Endothelial cell of umbilical vein (primary cell): ENCODE data around the gene KDM4B. TPM values are rescaled to one million over a fixed set of nuclear protein-coding genes. Genes with fewer than 3 reads are reported as not detected.

Experiments
- BruUV-seq: library from RNA; stranded (reverse); fragments of 400-500 nt; replicated peaks from 2 replicates; lab custom pipeline; 2021; lab: Mats Ljungman, UMichigan
- CTCF ChIA-PET: fragments of 300-600, 350-600 bp; sonication (Branson Sonifier 250); formaldehyde crosslinking; loops from one replicate; lab custom pipeline; 2021; ENCODE audit warnings: antibody characterized with exemption, inconsistent platforms; lab: Charles Lee
- POLR2A ChIA-PET: fragments of 300-600, 350-600 bp; sonication (Branson Sonifier 250); formaldehyde crosslinking; loops from one replicate; lab custom pipeline; 2021; ENCODE audit warnings: antibody characterized with exemption, inconsistent platforms; lab: Charles Lee
- DNase-seq: peaks from one replicate; pipeline ENCODE4 v3.0.0-alpha.2; 2011; ENCODE audit warnings: low read depth, low spot score
- FAIRE-seq: peaks from 2 replicates; lab custom pipeline; 2011; peaks lifted over from hg19 to GRCh38; lab: Jason Lieb, UNC
- H2AFZ ChIP-seq: 2 replicates; pipeline ENCODE4 v1.6.0; 2012; ENCODE audit warnings: low read depth, low read length, control low read depth, inconsistent platforms
- H3K27ac ChIP-seq: 2 replicates; pipeline ENCODE4 v1.5.1; 2011; ENCODE audit warnings: low read depth, mild to moderate bottlenecking, control low read depth, low read length, moderate library complexity; ENCODE audit not compliant: insufficient read depth
- H3K27me3 ChIP-seq, 2 experiments: 2 replicates each; pipeline versions ENCODE4 v1.6.0 to v1.6.1; 2011; ENCODE audit warnings: low read length in 2 of 2, mixed read lengths in 1 of 2; ENCODE audit not compliant: control insufficient read depth in 2 of 2, insufficient read depth in 2 of 2
- H3K36me3 ChIP-seq, 2 experiments: 2 replicates in 1 of 2; 3 replicates in 1 of 2; pipeline ENCODE4 v1.5.1; 2011; ENCODE audit warnings: low read length in 2 of 2, mild to moderate bottlenecking in 1 of 2, moderate library complexity in 1 of 2; ENCODE audit not compliant: control insufficient read depth in 2 of 2, insufficient read depth in 2 of 2; ENCODE audit errors: extremely low read depth in 1 of 2
- H3K4me1 ChIP-seq: 3 replicates; pipeline ENCODE4 v1.5.1; 2011; ENCODE audit warnings: mild to moderate bottlenecking, low read length; ENCODE audit not compliant: control insufficient read depth, insufficient read depth; ENCODE audit errors: extremely low read depth
- H3K4me2 ChIP-seq: 2 replicates; pipeline ENCODE4 v1.6.1; 2011; ENCODE audit warnings: low read length, control low read depth, mixed read lengths; ENCODE audit not compliant: insufficient read depth
- H3K4me3 ChIP-seq, 3 experiments: fragments of 200-600 bp in 1 of 3; sonication (generic), shearing (Covaris generic) in 1 of 3; replicated peaks in 1 of 3; 2 replicates each; pipeline ENCODE4 v1.5.1; 2011 to 2016; ENCODE audit warnings: control low read depth in 3 of 3, low read length in 3 of 3, mild to moderate bottlenecking in 2 of 3, inconsistent platforms in 1 of 3, low read depth in 1 of 3, moderate library complexity in 1 of 3; ENCODE audit not compliant: insufficient read depth in 1 of 3
- H3K79me2 ChIP-seq: 2 replicates; pipeline ENCODE4 v1.6.0; 2012; ENCODE audit warnings: low read length, inconsistent platforms; ENCODE audit not compliant: control insufficient read depth, insufficient read depth
- H3K9ac ChIP-seq: replicated peaks from 2 replicates; pipeline ENCODE3; 2011; ENCODE audit warnings: low read length, control low read depth; ENCODE audit not compliant: insufficient read depth; ENCODE audit errors: extremely low read depth
- H3K9me1 ChIP-seq: replicated peaks from 3 replicates; pipeline ENCODE4 v1.6.0; 2011; ENCODE audit warnings: mild to moderate bottlenecking, low read length; ENCODE audit not compliant: control insufficient read depth, insufficient read depth; ENCODE audit errors: extremely low read depth
- H3K9me3 ChIP-seq: replicated peaks from 2 replicates; pipeline ENCODE4 v1.5.1; 2012; ENCODE audit warnings: low read length, inconsistent platforms; ENCODE audit not compliant: control insufficient read depth, insufficient read depth
- H4K20me1 ChIP-seq: replicated peaks from 2 replicates; pipeline ENCODE3; 2011; ENCODE audit warnings: mild to moderate bottlenecking, low read length; ENCODE audit not compliant: control insufficient read depth, insufficient read depth; ENCODE audit errors: extremely low read depth
- EZH2 ChIP-seq: IDR thresholded peaks from 2 replicates; pipeline ENCODE4 v1.6.1; 2012; ENCODE audit warnings: borderline replicate concordance, low read depth, mild to moderate bottlenecking, moderate library complexity, low read length, inconsistent platforms; ENCODE audit not compliant: severe bottlenecking
- FOS ChIP-seq: IDR thresholded peaks from 2 replicates; pipeline ENCODE4 v1.6.1; 2011; ENCODE audit warnings: mild to moderate bottlenecking, low read length, moderate library complexity, borderline replicate concordance; ENCODE audit not compliant: insufficient read depth
- GATA2 ChIP-seq: IDR thresholded peaks from 2 replicates; pipeline ENCODE4 v1.7.0; 2011; ENCODE audit warnings: low read depth, mild to moderate bottlenecking, moderate library complexity, mixed read lengths, low read length; ENCODE audit not compliant: insufficient read length, insufficient read depth
- JUN ChIP-seq: IDR thresholded peaks from 2 replicates; pipeline ENCODE4 v1.6.1; 2011; ENCODE audit warnings: borderline replicate concordance, low read depth; ENCODE audit not compliant: insufficient read length, insufficient read depth
- MYC ChIP-seq: IDR thresholded peaks from one replicate; pipeline ENCODE4 v1.6.1; 2011; ENCODE audit warnings: mild to moderate bottlenecking, low read depth, low read length
- POLR2A ChIP-seq: IDR thresholded peaks from 2 replicates; pipeline ENCODE4 v1.6.1; 2012; ENCODE audit warnings: low read depth, mild to moderate bottlenecking, control low read depth, low read length
- POLR2AphosphoS5 ChIP-seq: IDR thresholded peaks from 2 replicates; pipeline ENCODE4 v1.6.1; 2012; ENCODE audit warnings: low read depth, mild to moderate bottlenecking, control low read depth, low read length, moderate library complexity; ENCODE audit not compliant: insufficient read depth
- dilution Hi-C: fragments of 300-500 bp; cut with MboI; formaldehyde crosslinking; loops from one replicate; pipeline ENCODE4 v1.15.0; 2019; ENCODE audit warnings: low sequenced_read_pairs; ENCODE audit not compliant: extremely low pct_ligation_motif_present
- intact Hi-C: fragments of 100-400 bp; cut with micrococcal nuclease; formaldehyde crosslinking; loops from one replicate; pipeline ENCODE4 v1.10.0; 2022
- polyA plus RNA-seq, 4 experiments: library from polyadenylated mRNA; depleted of rRNA in 3 of 4; stranded (reverse) in 3 of 4; unstranded in 1 of 4; fragments of >200 nt; gene quantifications; 2 replicates each; pipeline versions ENCODE4 v1.2.1 to v1.2.3, GENCODE V29; 2011 to 2012; ENCODE audit warnings: missing spikeins in 1 of 4
- total RNA-seq: library from RNA; stranded (reverse); gene quantifications from 2 replicates; pipeline ENCODE4 v1.2.3, GENCODE V29; 2021
- TF ChIP-seq, protein P1 (sequence below), 2 donors: IDR thresholded peaks; 1 replicate in 1 of 2; 2 replicates in 1 of 2; pipeline ENCODE4 v1.5.1; 2011; ENCODE audit warnings: low read length in 2 of 2, mild to moderate bottlenecking in 2 of 2, moderate library complexity in 2 of 2, control low read depth in 1 of 2, inconsistent platforms in 1 of 2, low read depth in 1 of 2; ENCODE audit not compliant: insufficient read depth in 1 of 2; ENCODE audit errors: extremely low read depth in 1 of 2
- TF ChIP-seq, protein P2 (sequence below): IDR thresholded peaks from 2 replicates; pipeline ENCODE4 v1.6.1; 2011; ENCODE audit not compliant: insufficient read depth, insufficient read length

KDM4B gene
- total and polyA plus RNA-seq, 2 donors (not counting 3 experiments of a cell fraction or from before 2014, with no cell fraction given) = 12.4 to 37.2 TPM

DNA sequence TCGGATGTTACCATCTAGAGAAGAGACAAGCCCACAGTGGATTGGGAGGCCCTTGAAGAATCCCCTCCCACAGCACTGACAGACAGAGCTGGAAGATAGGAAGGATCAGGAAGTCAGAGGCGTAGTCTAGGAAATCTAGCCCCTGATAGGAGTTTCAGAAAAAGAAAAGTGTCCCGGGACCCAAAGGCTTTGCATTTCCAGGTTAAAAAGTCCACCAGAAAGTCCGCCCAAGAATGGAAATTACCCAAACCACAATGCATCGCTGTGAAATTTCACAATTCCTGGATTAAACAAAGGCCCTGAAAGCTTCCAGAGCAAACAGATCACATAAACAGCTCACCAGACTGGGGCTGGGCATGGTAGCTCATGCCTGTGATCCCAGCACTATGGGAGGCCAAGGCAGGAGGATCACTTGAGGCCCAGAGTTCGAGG, 146.9 kb downstream of the KDM4B start:
- POLR2A ChIA-PET = interaction anchor here (0.6 kb wide), 1 partner anchor 831 kb away, joined by 7 read pairs; no protein-coding TSS in a partner anchor

More for the DNA sequence above, 146.9 kb downstream of the KDM4B start:
- CTCF ChIA-PET = interaction anchor here (0.6 to 0.7 kb wide), 2 partner anchors 12 to 631 kb away, joined by 3 to 5 read pairs; no protein-coding TSS in a partner anchor
- no TSS peak for BruUV-seq
- intact Hi-C loops (no loop called here), dilution Hi-C loops (no loop called here)
- Histone ChIP-seq H3K4me2 (no peak overlapping the region), H3K9me1 (no peaks in the 10 kb centered on the region), H3K9ac (no peak overlapping the region), H3K27ac (no peak overlapping the region), H3K79me2 (no peaks in the 10 kb centered on the region), H3K9me3 (no peaks in the 10 kb centered on the region), H4K20me1 (no peaks in the 10 kb centered on the region), H3K4me1 (no peaks in the 10 kb centered on the region), H3K4me3 (no peak overlapping the region), H3K27me3 (no peaks in the 10 kb centered on the region), H2AFZ (no peak overlapping the region), H3K36me3 (peaks cover 3 to 4% of the 10 kb centered on the region in 2 experiments)
- TF ChIP-seq POLR2A (no peak), GATA2 (no peak), JUN (no peak), EZH2 (no peak), MYC (no peak), POLR2AphosphoS5 (no peak), FOS (no peak)
- TF ChIP-seq, protein P1, sequence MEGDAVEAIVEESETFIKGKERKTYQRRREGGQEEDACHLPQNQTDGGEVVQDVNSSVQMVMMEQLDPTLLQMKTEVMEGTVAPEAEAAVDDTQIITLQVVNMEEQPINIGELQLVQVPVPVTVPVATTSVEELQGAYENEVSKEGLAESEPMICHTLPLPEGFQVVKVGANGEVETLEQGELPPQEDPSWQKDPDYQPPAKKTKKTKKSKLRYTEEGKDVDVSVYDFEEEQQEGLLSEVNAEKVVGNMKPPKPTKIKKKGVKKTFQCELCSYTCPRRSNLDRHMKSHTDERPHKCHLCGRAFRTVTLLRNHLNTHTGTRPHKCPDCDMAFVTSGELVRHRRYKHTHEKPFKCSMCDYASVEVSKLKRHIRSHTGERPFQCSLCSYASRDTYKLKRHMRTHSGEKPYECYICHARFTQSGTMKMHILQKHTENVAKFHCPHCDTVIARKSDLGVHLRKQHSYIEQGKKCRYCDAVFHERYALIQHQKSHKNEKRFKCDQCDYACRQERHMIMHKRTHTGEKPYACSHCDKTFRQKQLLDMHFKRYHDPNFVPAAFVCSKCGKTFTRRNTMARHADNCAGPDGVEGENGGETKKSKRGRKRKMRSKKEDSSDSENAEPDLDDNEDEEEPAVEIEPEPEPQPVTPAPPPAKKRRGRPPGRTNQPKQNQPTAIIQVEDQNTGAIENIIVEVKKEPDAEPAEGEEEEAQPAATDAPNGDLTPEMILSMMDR (IDR thresholded peaks at IDR 0.05; ENCODE audit: extremely low read depth in 1 of 2, insufficient read depth in 1 of 2, low read depth in 1 of 2, low read length in 2 of 2) = no peak
- TF ChIP-seq, protein P2, sequence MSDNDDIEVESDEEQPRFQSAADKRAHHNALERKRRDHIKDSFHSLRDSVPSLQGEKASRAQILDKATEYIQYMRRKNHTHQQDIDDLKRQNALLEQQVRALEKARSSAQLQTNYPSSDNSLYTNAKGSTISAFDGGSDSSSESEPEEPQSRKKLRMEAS = no peak
- FAIRE-seq (no peak), DNase-seq (no peak)
